ENCODE results near the gene TRIM39. TPM values are rescaled to one million over a fixed set of nuclear protein-coding genes. Genes with fewer than 3 reads are reported as not detected.
"Not testable (repeated sequence)": the region's sequence is repeated elsewhere in the genome, so short reads cannot be mapped to it uniquely, and the experiment has no call there.

TRIM39 gene
- total RNA-seq, 1 donor from 2014 or later = 11.6 TPM

GRCh38 chr6:30357678-30358540 lies 31.2 kb downstream of the TRIM39 start:
- intact Hi-C loops (cut with micrococcal nuclease) = loop anchor here (2.0 kb wide), 1 partner anchor 39 kb away; no protein-coding TSS in a partner anchor

DNA sequence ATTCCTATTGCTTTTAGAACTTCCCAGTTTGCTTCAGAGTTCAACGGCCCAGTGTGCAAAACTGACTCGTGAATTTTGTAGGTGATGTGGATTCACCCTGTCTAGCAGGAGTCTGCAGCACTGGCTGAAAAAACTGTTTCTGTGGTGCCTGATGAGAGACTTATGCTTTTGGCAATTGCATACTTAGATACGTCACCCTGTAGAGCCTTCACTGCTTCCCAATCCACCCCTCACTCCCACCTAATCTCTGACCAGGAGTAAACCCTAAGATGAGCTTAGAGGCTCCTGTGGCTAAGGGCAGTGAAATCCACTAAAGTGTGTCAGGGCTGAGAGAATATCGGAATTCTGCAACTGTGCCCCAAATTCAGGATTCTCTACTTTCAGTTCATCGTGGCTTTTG lies 32.5 kb downstream of the TRIM39 start:
- intact Hi-C loops (cut with micrococcal nuclease) = no loop called here

GRCh38 chr6:30360139-30360538 lies 33.4 kb downstream of the TRIM39 start:
- intact Hi-C loops (cut with micrococcal nuclease) = no loop called here

DNA sequence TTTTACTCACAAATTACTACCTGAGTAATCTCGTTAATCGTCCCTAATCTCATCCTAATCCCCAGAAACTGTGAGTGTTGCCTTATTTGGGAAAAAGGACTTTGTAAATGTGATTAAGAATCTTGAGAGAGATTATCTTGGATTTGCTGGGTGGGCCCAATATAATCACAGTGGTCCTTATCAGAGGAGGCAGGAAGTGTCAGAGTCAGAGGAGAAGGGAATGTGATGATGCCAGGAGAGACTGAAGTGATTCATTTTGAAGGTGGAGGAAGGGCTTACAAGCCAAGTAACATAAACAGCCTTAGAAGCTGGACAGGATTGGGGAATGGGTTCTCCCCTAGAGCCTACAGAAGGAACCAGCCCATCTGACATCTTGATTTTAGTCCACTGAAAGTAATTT lies 34.9 kb downstream of the TRIM39 start:
- intact Hi-C loops (cut with micrococcal nuclease) = no loop called here

GRCh38 chr6:30363459-30363858 lies 36.7 kb downstream of the TRIM39 start:
- intact Hi-C loops (cut with micrococcal nuclease) = no loop called here

GRCh38 chr6:30364591-30364990 lies 37.9 kb downstream of the TRIM39 start:
- intact Hi-C loops (cut with micrococcal nuclease) = no loop called here

GRCh38 chr6:30369280-30369679 lies 42.6 kb downstream of the TRIM39 start:
- intact Hi-C loops (cut with micrococcal nuclease) = not testable (repeated sequence)

DNA sequence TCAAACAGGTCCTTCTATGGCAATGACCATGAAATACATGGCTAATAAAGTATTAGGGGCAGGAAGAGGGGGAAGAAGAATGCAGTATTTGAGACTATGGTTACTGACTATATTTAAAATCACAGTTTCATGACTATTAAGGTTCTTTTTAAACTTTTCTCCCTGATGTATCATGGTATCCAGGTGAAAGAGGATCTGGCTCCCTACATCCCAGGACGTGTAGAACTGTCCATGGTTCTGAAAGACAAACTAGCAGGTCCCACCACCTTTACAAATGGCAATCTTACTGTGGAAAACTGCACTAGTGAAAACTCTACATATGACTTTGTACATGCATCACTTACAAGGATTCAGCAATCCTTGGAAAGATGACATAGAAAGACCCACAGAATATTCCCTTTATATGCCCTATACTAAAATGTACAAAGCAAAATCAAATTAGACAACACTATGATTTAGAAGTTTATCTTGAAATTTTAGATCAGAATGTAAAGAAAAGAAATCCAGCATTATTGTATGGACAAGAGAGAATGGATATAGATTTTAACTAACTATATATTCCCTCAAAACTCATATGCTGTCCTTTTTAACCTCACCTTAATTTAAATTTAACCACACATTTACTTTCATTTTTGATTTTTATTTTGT lies 51.7 kb downstream of the TRIM39 start:
- intact Hi-C loops (cut with micrococcal nuclease) = no loop called here

DNA sequence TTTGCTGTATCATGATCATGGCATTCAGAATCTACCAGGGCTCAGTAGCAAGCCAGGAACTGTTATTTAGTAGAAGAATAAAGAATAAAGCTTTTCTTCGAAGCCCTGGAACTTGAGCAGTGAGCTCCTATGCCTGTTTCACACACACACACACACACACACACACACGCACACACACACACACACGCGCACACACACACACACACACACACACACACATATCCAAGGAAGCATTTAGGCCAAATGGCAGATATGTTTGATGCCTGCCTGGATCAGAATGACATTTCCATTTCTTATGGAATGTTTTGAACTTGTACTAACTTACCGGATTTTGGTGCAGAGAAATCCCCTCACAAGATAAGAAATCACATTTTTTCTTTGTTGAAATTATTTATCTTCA lies 53.7 kb downstream of the TRIM39 start:
- intact Hi-C loops (cut with micrococcal nuclease) = no loop called here

- intact Hi-C loops (cut with micrococcal nuclease) = no loop called here
Measured at GRCh38 chr6:30386166-30386565, 59.4 kb downstream of the TRIM39 start.

- intact Hi-C loops (cut with micrococcal nuclease) = no loop called here
Measured at GRCh38 chr6:30391240-30391639, 64.5 kb downstream of the TRIM39 start.

Other genes starting within 250 kb of the TRIM39 start
- not detected in 2 replicates for gene TRIM31, start 213.8 kb upstream of the TRIM39 start, total RNA-seq
- not detected in 2 replicates for gene TRIM40, start 190.8 kb upstream of the TRIM39 start, total RNA-seq
- 0.05 TPM in 1 of 2 replicates, not detected in the other for gene TRIM10, start 165.7 kb upstream of the TRIM39 start, total RNA-seq
- gene TRIM15, start 163.4 kb upstream of the TRIM39 start, total RNA-seq = 0.25 TPM in 1 of 2 replicates, not detected in the other
- 70.8 and 71.7 TPM in 2 replicates for gene TRIM26, start 113.5 kb upstream of the TRIM39 start, total RNA-seq
- gene RPP21, start 18.2 kb downstream of the TRIM39 start, total RNA-seq = 37.2 and 46.7 TPM in 2 replicates
- 483 and 485 TPM in 2 replicates for gene HLA-E, start 162.6 kb downstream of the TRIM39 start, total RNA-seq
- 55.7 and 56.1 TPM in 2 replicates for gene GNL1, start 229.6 kb downstream of the TRIM39 start, total RNA-seq
- 23.3 and 24.6 TPM in 2 replicates for gene PRR3, start 230.4 kb downstream of the TRIM39 start, total RNA-seq
- gene ABCF1, start 244.5 kb downstream of the TRIM39 start, total RNA-seq = 80.3 and 85.2 TPM in 2 replicates

All from T-helper 2 cell treated with Interferon-gamma antibody and Interleukin-4, amounts not matched to agents 100 ng/mL and 5 ng/mL, for 36 hours (primary cell).